GM12878 (cell line): ENCODE measurements around the gene RICTOR. TPM values are rescaled to one million over a fixed set of nuclear protein-coding genes. Genes with fewer than 3 reads are reported as not detected.

ENCODE experiments used
- ATAC-seq: fragments of 200-7000 bp; cut with Tn5 transposase; 3 replicates; pipeline ENCODE4 v1.9.1; 2020; ENCODE audit warnings: mild to moderate bottlenecking, moderate library complexity
- BruUV-seq: library from RNA; stranded (reverse); fragments of 400-500 nt; replicated peaks from 2 replicates; lab custom pipeline; 2021; lab: Mats Ljungman, UMichigan
- CTCF ChIA-PET: fragments of 300-600 bp; sonication (Branson Sonifier 250); formaldehyde crosslinking; extraction: SDS; loops from one replicate; lab custom pipeline; 2021; ENCODE audit warnings: inconsistent platforms; lab: Yijun Ruan, JAX
- POLR2A ChIA-PET: fragments of 350-600 bp; formaldehyde crosslinking; extraction: SDS; loops from one replicate; lab custom pipeline; 2021; ENCODE audit warnings: inconsistent platforms; lab: Charles Lee
- RAD21 ChIA-PET: fragments of 300-600 bp; sonication (Branson Sonifier 250); formaldehyde crosslinking; loops from one replicate; lab custom pipeline; 2023; ENCODE audit warnings: antibody characterized with exemption; ENCODE audit not compliant: unreplicated experiment; lab: Charles Lee
- SMC1A ChIA-PET: fragments of 300-600 bp; sonication (Branson Sonifier 250); formaldehyde crosslinking; loops from one replicate; lab custom pipeline; 2023; ENCODE audit not compliant: unreplicated experiment, uncharacterized antibody; lab: Charles Lee
- DNase-seq: peaks from one replicate; pipeline ENCODE4 v3.0.0-alpha.2; 2011; ENCODE audit warnings: low read depth, low spot score
- FAIRE-seq: peaks from 3 replicates; lab custom pipeline; 2011; peaks lifted over from hg19 to GRCh38; lab: Jason Lieb, UNC
- H2AFZ ChIP-seq: 2 replicates; pipeline ENCODE4 v1.6.0; 2011; ENCODE audit warnings: low read depth, low read length, control low read depth; ENCODE audit not compliant: control insufficient read depth
- H3K27ac ChIP-seq: 2 replicates; pipeline ENCODE4 v1.5.1; 2011; ENCODE audit warnings: control low read depth; ENCODE audit not compliant: control insufficient read depth, insufficient read depth
- H3K27me3 ChIP-seq, 2 experiments: replicated peaks in 1 of 2; 2 replicates each; pipeline versions ENCODE4 v1.6.0 to v1.6.1; 2011; ENCODE audit warnings: low read length in 1 of 2; ENCODE audit not compliant: control insufficient read depth in 2 of 2, insufficient read depth in 2 of 2
- H3K36me3 ChIP-seq, 2 experiments: 2 replicates each; pipeline ENCODE4 v1.5.1; 2011; ENCODE audit warnings: low read length in 1 of 2; ENCODE audit not compliant: control insufficient read depth in 2 of 2, insufficient read depth in 2 of 2
- H3K4me1 ChIP-seq: 2 replicates; pipeline ENCODE4 v1.6.1; 2011; ENCODE audit warnings: mild to moderate bottlenecking, low read length, moderate library complexity, mixed read lengths; ENCODE audit not compliant: control insufficient read depth, insufficient read depth
- H3K4me2 ChIP-seq: 2 replicates; pipeline ENCODE4 v1.6.0; 2011; ENCODE audit warnings: control low read depth; ENCODE audit not compliant: control insufficient read depth, insufficient read depth
- H3K4me3 ChIP-seq: fragments of 200-600 bp; sonication (generic); 2 replicates; pipeline ENCODE4 v1.5.1; 2016
- H3K79me2 ChIP-seq: 2 replicates; pipeline ENCODE4 v1.6.0; 2011; ENCODE audit warnings: low read length; ENCODE audit not compliant: control insufficient read depth, insufficient read depth
- H3K9ac ChIP-seq: 2 replicates; pipeline ENCODE4 v1.8.0; 2011; ENCODE audit warnings: low read length, control low read depth, mixed read lengths; ENCODE audit not compliant: control insufficient read depth, insufficient read depth
- H3K9me3 ChIP-seq: replicated peaks from 3 replicates; pipeline ENCODE4 v1.5.1; 2011; ENCODE audit warnings: mild to moderate bottlenecking, low read length; ENCODE audit not compliant: control insufficient read depth, insufficient read depth
- H4K20me1 ChIP-seq: 2 replicates; pipeline ENCODE4 v1.6.0; 2011; ENCODE audit not compliant: control insufficient read depth, insufficient read depth
- GATAD2B ChIP-seq: fragments of 450-650 bp; conservative IDR thresholded peaks from 2 replicates; pipeline ENCODE4 v1.6.1; 2017; ENCODE audit warnings: low read depth, mild to moderate bottlenecking, moderate library complexity
- HCFC1 ChIP-seq: fragments of 150-350 bp; IDR thresholded peaks from 2 replicates; pipeline ENCODE4 v1.6.1; 2014; ENCODE audit warnings: low read length
- IRF5 ChIP-seq: fragments of 450-650 bp; IDR thresholded peaks from 2 replicates; pipeline ENCODE4 v1.6.1; 2017; ENCODE audit warnings: borderline replicate concordance
- NBN ChIP-seq: fragments of 450-650 bp; IDR thresholded peaks from 2 replicates; pipeline ENCODE4 v1.6.1; 2016
- NR2C1 ChIP-seq: fragments of 450-650 bp; IDR thresholded peaks from 2 replicates; pipeline ENCODE4 v1.6.1; 2017; ENCODE audit warnings: antibody characterized with exemption, mild to moderate bottlenecking, moderate library complexity
- NR2C2 ChIP-seq: IDR thresholded peaks from 2 replicates; pipeline ENCODE4 v1.6.1; 2011; ENCODE audit warnings: borderline replicate concordance, low read depth; ENCODE audit not compliant: control insufficient read depth, insufficient read length
- POU2F2 ChIP-seq: IDR thresholded peaks from 3 replicates; pipeline ENCODE4 v1.6.1; 2011; ENCODE audit warnings: low read depth, mild to moderate bottlenecking, low read length, borderline replicate concordance
- RAD21 ChIP-seq: IDR thresholded peaks from 2 replicates; pipeline ENCODE4 v1.6.1; 2011; ENCODE audit warnings: mild to moderate bottlenecking, low read depth, low read length, moderate library complexity; ENCODE audit not compliant: insufficient read depth
- SREBF1 ChIP-seq: IDR thresholded peaks from 2 replicates; pipeline ENCODE4 v1.6.1; 2012; ENCODE audit warnings: mild to moderate bottlenecking, low read length
- WGBS: methylation state at CpG from one replicate; pipeline ENCODE4 v1.1.6; 2016; ENCODE audit warnings: low lambda C conversion rate; ENCODE audit not compliant: insufficient replicate concordance, insufficient coverage; ENCODE audit errors: missing lambda C conversion rate; 5-methylcytosine and 5-hydroxymethylcytosine counted together
- in situ Hi-C: fragments of 300-500 bp; cut with MboI; formaldehyde crosslinking; loops from 9 replicates; pipeline ENCODE4 v1.14.3; 2018; ENCODE audit warnings: mixed read lengths
- intact Hi-C: fragments of 100-400 bp; cut with micrococcal nuclease; formaldehyde crosslinking; loops from one replicate; pipeline ENCODE4 v1.14.2; 2022; ENCODE audit not compliant: unreplicated experiment
- polyA plus RNA-seq, 11 experiments: library from polyadenylated mRNA; depleted of rRNA in 4 of 11; unstranded in 6 of 11; stranded (reverse) in 5 of 11; fragments of >200 nt; fragmentation: Nextera tagmentation in 4 of 11; fragmentation: Illumina TruSeq in 1 of 11; extraction: Ambion mirVana in 4 of 11; extraction: Trizol in 1 of 11; gene quantifications; 1 replicate in 1 of 11; 2 replicates in 10 of 11; pipeline versions ENCODE4 v1.2.1 to v1.2.3, GENCODE V29; 2011 to 2016; ENCODE audit warnings: inconsistent platforms in 2 of 11, missing spikeins in 2 of 11, low read depth in 1 of 11
- total RNA-seq, 4 experiments: library from RNA; depleted of rRNA in 3 of 4; stranded (reverse); fragments of >200 nt in 3 of 4; fragmentation: Illumina TruSeq in 1 of 4; extraction: Trizol in 1 of 4; gene quantifications; 2 replicates each; pipeline versions ENCODE4 v1.2.1 to v1.2.3, GENCODE V29; 2013 to 2021
- TF ChIP-seq, protein P1 (sequence below): IDR thresholded peaks from 2 replicates; pipeline ENCODE4 v1.6.1; 2012; ENCODE audit warnings: low read depth, low read length, improper control_type of control experiment
- TF ChIP-seq, protein P2 (sequence below): fragments of 450-650 bp; formaldehyde crosslinking; IDR thresholded peaks from 2 replicates; pipeline ENCODE4 v1.4.0; 2020; ENCODE audit warnings: mild to moderate bottlenecking, moderate library complexity

The RICTOR gene
- total and polyA plus RNA-seq, 10 of the 15 experiments (the other 5 are each of a cell fraction or from before 2014, with no cell fraction given) = 2.7 to 23.0 (median 6.9) TPM

DNA sequence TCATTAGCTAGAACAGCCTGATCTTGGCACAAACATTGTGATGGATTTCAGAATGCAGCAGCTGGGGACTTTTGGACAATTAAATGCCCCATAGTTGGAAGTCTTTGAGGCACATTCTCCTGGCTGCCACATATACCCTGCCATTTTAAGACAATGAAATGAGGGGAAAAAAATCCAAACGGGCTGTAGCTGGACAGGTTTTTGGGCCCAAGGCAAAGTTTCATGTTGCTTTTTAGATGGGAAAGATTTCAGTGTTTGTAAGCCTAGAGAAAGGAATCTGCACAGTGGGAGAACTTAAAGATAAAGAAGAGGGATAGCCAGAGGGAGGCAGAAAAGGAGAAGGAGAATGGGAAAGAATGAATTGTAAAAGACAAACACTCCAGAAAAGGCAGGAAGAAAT, 30.0 kb upstream of the RICTOR start:
- ChIA-PET SMC1A (interaction anchor here (3.6 kb wide), 1 partner anchor 24 kb away, joined by 12 read pairs; no protein-coding TSS in a partner anchor), POLR2A (no interaction called here), RAD21 (interaction anchor here (1.1 kb wide), 1 partner anchor 23 kb away, joined by 3 read pairs; no protein-coding TSS in a partner anchor), CTCF (interaction anchor here (0.8 to 1.5 kb wide), 2 partner anchors 23 to 179 kb away, joined by 4 to 5 read pairs; no protein-coding TSS in a partner anchor)
- Histone ChIP-seq H3K9me3 (no peaks in the 10 kb centered on the region), H3K79me2 (no peaks in the 10 kb centered on the region), H4K20me1 (no peaks in the 10 kb centered on the region), H3K36me3 (no peaks in the 10 kb centered on the region), H2AFZ (no peak overlapping the region), H3K27me3 (no peaks in the 10 kb centered on the region), H3K4me2 (no peak overlapping the region), H3K9ac (no peak overlapping the region), H3K4me1 (no peaks in the 10 kb centered on the region), H3K4me3 (no peak overlapping the region), H3K27ac (no peak overlapping the region)
- TF ChIP-seq POU2F2 = no peak
- TF ChIP-seq GATAD2B = no peak
- no peak for TF ChIP-seq NR2C2
- TF ChIP-seq RAD21 = no peak
- no peak for TF ChIP-seq NR2C1
- TF ChIP-seq, protein P1, sequence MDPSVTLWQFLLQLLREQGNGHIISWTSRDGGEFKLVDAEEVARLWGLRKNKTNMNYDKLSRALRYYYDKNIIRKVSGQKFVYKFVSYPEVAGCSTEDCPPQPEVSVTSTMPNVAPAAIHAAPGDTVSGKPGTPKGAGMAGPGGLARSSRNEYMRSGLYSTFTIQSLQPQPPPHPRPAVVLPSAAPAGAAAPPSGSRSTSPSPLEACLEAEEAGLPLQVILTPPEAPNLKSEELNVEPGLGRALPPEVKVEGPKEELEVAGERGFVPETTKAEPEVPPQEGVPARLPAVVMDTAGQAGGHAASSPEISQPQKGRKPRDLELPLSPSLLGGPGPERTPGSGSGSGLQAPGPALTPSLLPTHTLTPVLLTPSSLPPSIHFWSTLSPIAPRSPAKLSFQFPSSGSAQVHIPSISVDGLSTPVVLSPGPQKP = no peak
- no peak for TF ChIP-seq HCFC1
- TF ChIP-seq NBN = no peak
- no peak for TF ChIP-seq SREBF1
- TF ChIP-seq, protein P2, sequence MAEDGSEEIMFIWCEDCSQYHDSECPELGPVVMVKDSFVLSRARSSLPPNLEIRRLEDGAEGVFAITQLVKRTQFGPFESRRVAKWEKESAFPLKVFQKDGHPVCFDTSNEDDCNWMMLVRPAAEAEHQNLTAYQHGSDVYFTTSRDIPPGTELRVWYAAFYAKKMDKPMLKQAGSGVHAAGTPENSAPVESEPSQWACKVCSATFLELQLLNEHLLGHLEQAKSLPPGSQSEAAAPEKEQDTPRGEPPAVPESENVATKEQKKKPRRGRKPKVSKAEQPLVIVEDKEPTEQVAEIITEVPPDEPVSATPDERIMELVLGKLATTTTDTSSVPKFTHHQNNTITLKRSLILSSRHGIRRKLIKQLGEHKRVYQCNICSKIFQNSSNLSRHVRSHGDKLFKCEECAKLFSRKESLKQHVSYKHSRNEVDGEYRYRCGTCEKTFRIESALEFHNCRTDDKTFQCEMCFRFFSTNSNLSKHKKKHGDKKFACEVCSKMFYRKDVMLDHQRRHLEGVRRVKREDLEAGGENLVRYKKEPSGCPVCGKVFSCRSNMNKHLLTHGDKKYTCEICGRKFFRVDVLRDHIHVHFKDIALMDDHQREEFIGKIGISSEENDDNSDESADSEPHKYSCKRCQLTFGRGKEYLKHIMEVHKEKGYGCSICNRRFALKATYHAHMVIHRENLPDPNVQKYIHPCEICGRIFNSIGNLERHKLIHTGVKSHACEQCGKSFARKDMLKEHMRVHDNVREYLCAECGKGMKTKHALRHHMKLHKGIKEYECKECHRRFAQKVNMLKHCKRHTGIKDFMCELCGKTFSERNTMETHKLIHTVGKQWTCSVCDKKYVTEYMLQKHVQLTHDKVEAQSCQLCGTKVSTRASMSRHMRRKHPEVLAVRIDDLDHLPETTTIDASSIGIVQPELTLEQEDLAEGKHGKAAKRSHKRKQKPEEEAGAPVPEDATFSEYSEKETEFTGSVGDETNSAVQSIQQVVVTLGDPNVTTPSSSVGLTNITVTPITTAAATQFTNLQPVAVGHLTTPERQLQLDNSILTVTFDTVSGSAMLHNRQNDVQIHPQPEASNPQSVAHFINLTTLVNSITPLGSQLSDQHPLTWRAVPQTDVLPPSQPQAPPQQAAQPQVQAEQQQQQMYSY (CRISPR knock-in tag) = no peak
- TF ChIP-seq IRF5 = no peak
- BruUV-seq = no TSS peak
- intact Hi-C loops = no loop called here
- FAIRE-seq = no peak
- in situ Hi-C loops = no loop called here
- no peak for ATAC-seq
- no peak for DNase-seq
- 23% methylated on average over 1 of the region's 1 CpG for WGBS
